ENCODE results near the gene GPR137. TPM values are rescaled to one million over a fixed set of nuclear protein-coding genes. Genes with fewer than 3 reads are reported as not detected.
A peak's percentile ranks its signal among the peaks of the same experiment; 100 is the strongest.

GPR137 gene
- total RNA-seq, 1 experiment from 2014 or later, result 32.4 TPM

DNA sequence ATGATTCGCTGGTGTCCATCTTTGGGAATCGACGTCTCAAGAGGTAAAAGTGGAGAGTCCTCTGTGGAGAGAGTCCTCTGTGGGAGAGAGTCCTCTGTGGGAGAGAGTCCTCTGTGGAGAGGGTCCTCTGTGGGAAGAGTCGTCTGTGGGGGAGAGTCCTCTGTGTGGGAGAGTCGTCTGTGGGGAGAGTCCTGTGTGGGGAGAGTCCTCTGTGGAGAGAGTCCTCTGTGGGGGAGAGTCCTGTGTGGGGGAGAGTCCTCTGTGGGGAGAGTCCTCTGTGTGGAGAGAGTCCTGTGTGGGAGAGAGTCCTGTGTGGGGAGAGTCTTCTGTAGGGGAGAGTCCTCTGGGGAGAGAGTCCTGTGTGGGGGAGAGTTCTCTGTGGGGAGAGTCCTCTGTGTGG lies 35.4 kb downstream of the GPR137 start:
- no peaks in the 10 kb centered on the region for H3K9me2 ChIP-seq (replicated peaks; ENCODE audit: low read length)
- H3K4me3 ChIP-seq (ENCODE audit: low read length), result no peak overlapping the region
- H3K9ac ChIP-seq (ENCODE audit: low read length), result no peak overlapping the region
- H4K20me1 ChIP-seq (ENCODE audit: low read length), result no peaks in the 10 kb centered on the region
- no peak overlapping the region for H2AFZ ChIP-seq (ENCODE audit: low read length)
- ChIA-PET CTCF (no interaction called here), POLR2A (ENCODE audit: unreplicated experiment) (no interaction called here)
- no peaks in the 10 kb centered on the region for H3K9me3 ChIP-seq (ENCODE audit: low read length)
- intact Hi-C loops (cut with micrococcal nuclease), result no loop called here
- H3K79me2 ChIP-seq (ENCODE audit: low read length), result peaks cover 40% of the 10 kb centered on the region
- no peaks in the 10 kb centered on the region for H3F3A ChIP-seq (ENCODE audit: low read length, unreplicated experiment)
- peaks cover 27% of the 10 kb centered on the region for H3K4me1 ChIP-seq (ENCODE audit: insufficient read depth, low read length)
- TF ChIP-seq EZH2 (IDR thresholded peaks at IDR 0.05; ENCODE audit: low read length, unreplicated experiment) (no peak), CTCF (conservative IDR thresholded peaks at IDR 0.05; ENCODE audit: low read depth, low read length) (no peak), EZH2phosphoT487 (IDR thresholded peaks at IDR 0.05; ENCODE audit: borderline replicate concordance, low read length) (no peak)
- H3K27me3 ChIP-seq (ENCODE audit: low read length), result no peaks in the 10 kb centered on the region
- H3K27ac ChIP-seq (ENCODE audit: low read length), result no peak overlapping the region
- BruUV-seq (replicated peaks), result no TSS peak
- no peak for ATAC-seq
- DNase-seq, result no peak
- no peak overlapping the region for H3K4me2 ChIP-seq (ENCODE audit: low read length)
- peaks cover 6% of the 10 kb centered on the region for H3K36me3 ChIP-seq (ENCODE audit: low read depth, low read length)

- no peak overlapping the region for H3K4me3 ChIP-seq (ENCODE audit: low read length)
Observed at GRCh38 chr11:64321533-64321932, 35.9 kb downstream of the GPR137 start.

More at GRCh38 chr11:64321533-64321932, 35.9 kb downstream of the GPR137 start:
- POLR2A ChIA-PET (ENCODE audit: unreplicated experiment), result no interaction called here
- no peak for TF ChIP-seq EZH2 (IDR thresholded peaks at IDR 0.05; ENCODE audit: low read length, unreplicated experiment)
- TF ChIP-seq EZH2phosphoT487 (IDR thresholded peaks at IDR 0.05; ENCODE audit: borderline replicate concordance, low read length), result no peak
- TF ChIP-seq CTCF (conservative IDR thresholded peaks at IDR 0.05; ENCODE audit: low read depth, low read length), result no peak
- no peak overlapping the region for H3K9ac ChIP-seq (ENCODE audit: low read length)
- H3K27ac ChIP-seq (ENCODE audit: low read length), result no peak overlapping the region
- H3K4me2 ChIP-seq (ENCODE audit: low read length), result no peak overlapping the region; the same call in 1 of the 2 replicates
- peaks cover 35% of the 10 kb centered on the region for H3K79me2 ChIP-seq (ENCODE audit: low read length)
- no peaks in the 10 kb centered on the region for H3K27me3 ChIP-seq (ENCODE audit: low read length)
- no peaks in the 10 kb centered on the region for H3K9me3 ChIP-seq (ENCODE audit: low read length)
- peak; percentile 6 for ATAC-seq
- DNase-seq, result peak; percentile 76
- H3F3A ChIP-seq (ENCODE audit: low read length, unreplicated experiment), result no peaks in the 10 kb centered on the region
- H3K36me3 ChIP-seq (ENCODE audit: low read depth, low read length), result peaks cover 3% of the 10 kb centered on the region; the same call in 1 of the 2 replicates
- peaks cover 23% of the 10 kb centered on the region for H3K4me1 ChIP-seq (ENCODE audit: insufficient read depth, low read length)
- no peaks in the 10 kb centered on the region for H3K9me2 ChIP-seq (replicated peaks; ENCODE audit: low read length)
- H4K20me1 ChIP-seq (ENCODE audit: low read length), result no peaks in the 10 kb centered on the region
- no TSS peak for BruUV-seq (replicated peaks)
- intact Hi-C loops (cut with micrococcal nuclease), result no loop called here
- CTCF ChIA-PET, result no interaction called here
- no peak overlapping the region for H2AFZ ChIP-seq (ENCODE audit: low read length)

Measured in PC-3 (cell line).